SK-N-MC (cell line): Measurements from ENCODE around the gene RBBP8NL.

Experiments
- EZH2 ChIP-seq: fragments of 200-600 bp; sonication (generic); IDR thresholded peaks from one replicate; pipeline ENCODE4 v1.6.1; 2017; ENCODE audit warnings: antibody characterized with exemption
- POLR2AphosphoS5 ChIP-seq: IDR thresholded peaks from 2 replicates; pipeline ENCODE4 v1.6.1; 2012; ENCODE audit warnings: mild to moderate bottlenecking, low read depth, low read length, borderline replicate concordance

DNA sequence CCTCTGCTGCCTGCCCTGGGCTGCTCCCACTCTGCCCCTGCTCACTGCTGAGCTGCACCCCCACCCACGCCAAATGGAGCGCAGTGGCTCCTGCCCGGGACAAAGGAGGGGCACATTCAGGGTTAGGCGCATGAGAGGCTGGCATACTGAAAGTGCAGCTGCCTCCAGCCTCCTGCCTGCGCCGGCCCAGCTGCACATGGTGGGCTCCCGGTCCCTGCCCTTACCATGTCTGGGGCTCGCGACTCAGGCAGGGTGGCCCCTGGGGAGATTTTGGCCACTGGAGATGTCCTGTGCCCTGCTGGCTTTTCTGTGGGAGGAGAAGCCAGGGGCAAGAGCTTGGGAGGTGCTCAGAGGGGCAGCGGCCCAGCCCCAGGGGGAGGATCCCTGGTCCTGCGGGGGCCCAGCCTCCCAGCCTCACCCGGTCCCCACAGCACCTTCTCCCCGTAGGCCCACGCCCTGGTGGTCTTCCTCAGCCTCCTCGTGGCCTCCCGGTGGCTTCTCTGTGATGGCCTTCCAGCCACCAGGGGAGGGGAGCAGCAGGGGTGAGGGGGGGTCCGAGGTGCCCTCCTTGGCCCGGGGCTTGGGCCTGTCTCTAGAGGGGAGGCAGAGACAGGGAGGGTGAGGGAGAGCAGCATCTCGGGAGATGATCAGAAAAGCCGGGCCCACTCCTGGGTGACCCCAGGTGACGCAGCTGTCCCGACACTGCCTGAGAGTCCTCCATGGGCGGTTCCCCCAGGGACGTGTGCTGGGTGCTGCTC, 11.8 kb downstream of the RBBP8NL start:
- TF ChIP-seq EZH2: no peak
- no peak for TF ChIP-seq POLR2AphosphoS5
